HEK293T (cell line): ENCODE measurements around the gene POLG.

Source experiments
- ARNT ChIP-seq: fragments of 450-650 bp; IDR thresholded peaks from 2 replicates; pipeline ENCODE4 v1.6.1; 2017; ENCODE audit warnings: mild to moderate bottlenecking
- FOXA1 ChIP-seq: fragments of 450-650 bp; IDR thresholded peaks from 2 replicates; pipeline ENCODE4 v1.6.1; 2016; ENCODE audit warnings: mild to moderate bottlenecking
- FOXM1 ChIP-seq: fragments of 450-650 bp; IDR thresholded peaks from 2 replicates; pipeline ENCODE4 v1.6.1; 2017; ENCODE audit warnings: mild to moderate bottlenecking, borderline replicate concordance
- NFRKB ChIP-seq: fragments of 450-650 bp; IDR thresholded peaks from 2 replicates; pipeline ENCODE4 v1.6.1; 2016; ENCODE audit warnings: mild to moderate bottlenecking, moderate library complexity
- SP1 ChIP-seq: fragments of 450-650 bp; IDR thresholded peaks from 2 replicates; pipeline ENCODE4 v1.6.1; 2017
- SUZ12 ChIP-seq: fragments of 450-650 bp; IDR thresholded peaks from 2 replicates; pipeline ENCODE4 v1.6.1; 2016; ENCODE audit warnings: mild to moderate bottlenecking
- TF ChIP-seq, protein P1 (sequence below): fragments of 450-650 bp; IDR thresholded peaks from 2 replicates; pipeline ENCODE4 v1.6.1; 2016

DNA sequence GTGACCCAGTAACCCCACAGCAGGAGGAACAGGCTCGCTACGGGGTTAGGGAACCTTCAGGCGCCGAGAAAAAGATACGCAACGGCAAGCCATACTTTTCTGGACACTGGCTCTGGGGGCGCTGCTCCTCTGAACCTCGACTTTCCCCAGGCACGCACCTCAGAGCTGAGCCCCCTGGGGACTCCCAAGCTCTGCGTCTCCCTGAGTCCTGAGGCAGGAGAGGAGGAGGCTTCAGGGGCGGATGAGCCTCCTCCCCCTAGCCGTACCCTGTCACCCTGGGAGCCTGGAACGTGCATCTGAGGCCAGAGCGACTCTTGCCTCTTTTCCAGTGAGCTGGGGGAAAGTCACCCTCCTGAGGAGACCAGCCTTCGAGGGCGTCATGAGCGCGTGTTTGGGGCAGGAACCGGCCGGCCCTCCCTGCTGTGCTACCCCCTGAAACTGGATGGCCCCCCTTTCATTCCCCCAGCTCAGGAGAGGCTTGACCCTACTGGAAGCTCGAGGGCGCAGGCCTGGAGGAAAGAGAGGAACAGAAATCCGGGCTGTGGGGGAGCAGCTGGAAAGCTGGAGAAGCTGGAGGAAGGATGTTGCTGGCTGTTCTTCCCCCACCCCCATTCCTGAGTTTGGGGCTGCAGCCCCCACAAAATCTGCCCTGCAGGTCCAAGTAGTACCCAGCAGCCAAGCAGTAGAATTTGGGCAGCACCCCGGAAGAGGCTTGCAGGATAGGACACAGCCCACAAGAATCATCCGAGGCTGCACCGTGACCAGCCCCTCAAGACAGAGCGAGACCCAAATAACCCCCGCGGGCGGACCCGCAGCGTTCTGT lies 25.1 kb upstream of the POLG start:
- TF ChIP-seq, protein P1, sequence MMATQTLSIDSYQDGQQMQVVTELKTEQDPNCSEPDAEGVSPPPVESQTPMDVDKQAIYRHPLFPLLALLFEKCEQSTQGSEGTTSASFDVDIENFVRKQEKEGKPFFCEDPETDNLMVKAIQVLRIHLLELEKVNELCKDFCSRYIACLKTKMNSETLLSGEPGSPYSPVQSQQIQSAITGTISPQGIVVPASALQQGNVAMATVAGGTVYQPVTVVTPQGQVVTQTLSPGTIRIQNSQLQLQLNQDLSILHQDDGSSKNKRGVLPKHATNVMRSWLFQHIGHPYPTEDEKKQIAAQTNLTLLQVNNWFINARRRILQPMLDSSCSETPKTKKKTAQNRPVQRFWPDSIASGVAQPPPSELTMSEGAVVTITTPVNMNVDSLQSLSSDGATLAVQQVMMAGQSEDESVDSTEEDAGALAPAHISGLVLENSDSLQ = no peak
- TF ChIP-seq SUZ12 (no peak), FOXA1 (no peak), ARNT (no peak), NFRKB (no peak), SP1 (no peak), FOXM1 (no peak)
